GM15510 (cell line): ENCODE results near the gene COG8.
A peak's percentile ranks its signal among the peaks of the same experiment; 100 is the strongest.

ENCODE experiments used
- POLR2A ChIP-seq: IDR thresholded peaks from 3 replicates; pipeline ENCODE4 v1.6.1; 2011; ENCODE audit warnings: borderline replicate concordance; ENCODE audit not compliant: insufficient read length; ENCODE audit errors: extremely low read depth

The COG8 gene

DNA sequence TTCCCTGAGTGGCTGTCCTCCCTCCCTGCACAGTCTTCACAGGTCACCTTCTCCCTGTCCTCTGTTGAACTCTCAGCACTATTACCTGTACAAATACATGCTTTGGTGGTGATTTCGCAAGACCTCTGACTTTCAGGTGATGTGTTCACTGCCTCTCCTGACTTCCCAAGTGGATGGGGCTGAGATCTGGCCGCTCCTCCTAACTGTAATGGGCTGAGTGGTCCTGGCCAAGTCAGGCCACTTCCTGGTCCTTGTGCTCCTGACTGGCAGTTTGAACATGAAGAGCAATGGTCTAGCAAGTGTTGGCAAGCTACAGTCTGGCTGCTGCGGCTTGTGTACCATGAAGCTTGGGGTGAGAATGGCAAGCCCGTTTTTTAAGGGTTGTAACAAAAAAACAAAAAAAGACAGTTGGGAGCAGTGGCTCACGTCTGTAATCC, 23.9 kb upstream of the COG8 start:
- no peak for TF ChIP-seq POLR2A

DNA sequence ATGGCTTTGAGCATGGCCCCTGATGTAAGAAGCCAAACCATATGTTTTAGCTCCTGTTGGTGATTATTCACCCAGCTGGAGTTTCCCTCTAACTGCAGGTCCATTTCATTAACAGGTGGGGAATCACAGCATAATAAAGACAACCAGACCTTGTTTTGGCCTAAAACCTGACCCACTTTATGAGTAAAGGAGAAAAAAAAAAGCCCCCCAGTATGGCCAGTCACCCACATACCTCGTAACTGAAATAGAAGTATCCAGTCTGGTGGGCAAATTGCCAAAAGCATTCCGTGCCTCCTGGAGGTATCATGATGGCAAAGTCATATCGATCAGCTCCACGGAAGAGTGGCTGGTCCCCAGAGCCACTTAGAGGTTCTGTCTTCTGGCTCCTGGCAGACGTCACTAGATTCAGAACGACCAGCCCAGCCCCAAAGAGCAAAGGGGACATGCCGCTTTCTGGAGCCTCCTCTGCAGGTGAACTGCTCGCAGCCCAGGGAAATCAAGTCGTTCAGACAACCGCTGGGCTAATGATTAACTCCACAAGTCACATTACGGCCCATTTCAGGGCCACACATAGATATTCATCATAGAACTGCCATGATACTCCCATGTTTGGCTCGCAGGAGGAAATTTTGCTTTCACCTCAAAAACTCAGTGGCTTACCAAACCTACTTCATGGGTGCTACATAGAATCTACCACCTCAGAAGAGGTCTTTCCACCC, 12.1 kb upstream of the COG8 start, which contains the start of gene TMED6:
TSS of gene TMED6 (minus strand) at position 478 of the 719 bp plus-strand sequence. CDS start at position 445, 33 bp downstream.
- no peak for TF ChIP-seq POLR2A

DNA sequence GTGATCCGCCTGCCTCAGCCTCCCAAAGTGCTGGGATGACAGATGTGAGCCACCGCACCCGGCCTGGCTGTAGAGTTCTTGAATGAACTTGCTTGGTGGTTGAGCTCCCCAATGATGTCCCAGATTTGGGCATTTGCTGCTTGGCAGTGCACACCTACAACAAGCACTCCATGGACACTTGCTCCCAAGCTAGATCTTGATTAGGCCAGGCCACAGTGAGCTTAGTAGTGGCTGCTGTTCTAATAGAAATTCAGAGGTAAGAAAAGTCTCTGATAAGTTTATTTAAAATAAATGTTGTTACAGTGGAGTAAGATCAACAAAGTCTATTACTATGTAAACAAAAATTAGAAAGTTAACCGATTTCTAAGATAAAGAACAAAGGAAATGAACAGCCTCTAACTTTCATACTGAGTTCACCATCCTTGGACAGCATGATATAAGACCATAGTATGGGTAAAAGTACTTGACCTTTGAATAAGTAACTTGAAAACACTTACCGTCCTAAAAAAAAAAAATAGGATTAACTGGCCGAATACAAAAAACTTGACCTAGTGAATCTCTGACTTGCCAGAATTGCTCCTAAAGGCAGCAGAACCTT, 11.3 kb upstream of the COG8 start:
- TF ChIP-seq POLR2A, result no peak

DNA sequence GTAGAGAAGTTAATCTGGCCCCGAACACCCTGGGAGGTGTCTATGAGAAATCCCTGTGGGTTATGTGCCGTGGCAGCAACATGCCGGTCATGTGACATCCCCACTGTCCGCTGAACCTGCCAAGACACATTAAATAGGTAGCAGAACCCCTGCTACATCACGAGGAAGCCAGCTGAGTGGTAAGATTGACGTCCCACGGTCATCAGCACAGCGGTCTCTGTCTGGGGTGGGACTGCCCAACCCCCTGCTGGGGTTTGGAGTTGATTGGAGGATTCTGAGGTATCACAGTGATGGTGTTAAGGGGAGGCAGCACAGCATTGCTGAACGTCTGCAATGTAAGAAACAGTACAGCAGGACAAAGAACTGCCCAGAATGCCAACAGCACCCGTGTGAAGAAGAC, 10.2 kb upstream of the COG8 start:
- no peak for TF ChIP-seq POLR2A

DNA sequence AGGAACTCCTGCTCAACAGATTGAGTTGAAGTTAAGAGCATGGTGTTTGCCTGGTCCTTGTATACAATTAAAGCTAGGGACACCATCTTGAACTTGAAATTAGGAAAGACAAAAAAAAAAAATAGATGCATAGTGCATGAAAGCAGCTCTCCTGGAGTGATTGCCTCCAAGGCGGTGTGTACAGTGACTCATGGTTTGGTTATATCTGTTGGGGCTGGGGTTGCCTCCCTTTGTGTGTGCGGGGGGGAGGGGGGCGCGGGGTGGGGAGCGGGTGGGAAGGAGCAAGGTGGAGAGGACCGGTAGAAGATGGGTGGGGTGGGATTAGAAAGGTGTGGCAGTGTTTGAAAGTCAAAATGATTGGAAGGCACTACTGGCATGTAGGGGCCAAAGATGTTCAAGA, 8.9 kb upstream of the COG8 start:
- TF ChIP-seq POLR2A, result no peak

DNA sequence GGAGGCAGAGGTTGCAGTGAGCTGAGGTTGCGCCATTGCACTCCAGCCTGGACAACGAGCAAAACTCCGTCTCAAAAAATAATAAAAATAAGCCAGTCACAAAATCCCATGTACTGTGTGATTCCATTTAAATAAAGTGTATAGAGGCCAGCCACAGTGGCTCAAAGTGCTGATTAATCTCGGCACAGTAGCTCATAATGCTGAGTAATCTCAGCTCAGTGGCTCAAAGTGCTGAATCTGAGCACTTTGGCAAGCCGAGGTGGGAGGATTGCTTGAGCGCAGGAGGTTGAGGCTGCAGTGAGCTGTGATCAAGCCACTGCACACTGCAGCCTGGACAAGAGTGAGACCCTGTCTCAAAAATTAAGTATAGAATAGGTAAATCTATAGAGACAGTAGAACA, 7.3 kb upstream of the COG8 start:
- no peak for TF ChIP-seq POLR2A

DNA sequence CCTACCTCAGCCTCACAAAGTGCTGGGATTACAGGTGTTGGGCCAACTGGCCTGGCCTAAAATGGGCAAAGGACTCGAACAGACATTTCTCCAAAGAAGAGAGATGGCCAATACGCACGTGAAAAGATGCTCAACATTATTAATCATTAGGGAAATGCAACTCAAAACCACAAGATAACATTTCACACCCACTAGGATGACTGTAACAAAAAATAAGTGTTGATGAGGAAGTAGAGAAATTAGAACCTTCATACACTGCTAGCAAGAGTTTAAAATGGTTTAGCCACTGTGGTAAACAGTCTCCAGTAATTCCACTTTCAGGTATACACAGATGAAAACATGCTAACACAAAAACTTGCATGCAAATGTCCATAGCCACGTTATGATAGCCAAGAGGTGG, 6.6 kb upstream of the COG8 start:
- TF ChIP-seq POLR2A, result no peak

DNA sequence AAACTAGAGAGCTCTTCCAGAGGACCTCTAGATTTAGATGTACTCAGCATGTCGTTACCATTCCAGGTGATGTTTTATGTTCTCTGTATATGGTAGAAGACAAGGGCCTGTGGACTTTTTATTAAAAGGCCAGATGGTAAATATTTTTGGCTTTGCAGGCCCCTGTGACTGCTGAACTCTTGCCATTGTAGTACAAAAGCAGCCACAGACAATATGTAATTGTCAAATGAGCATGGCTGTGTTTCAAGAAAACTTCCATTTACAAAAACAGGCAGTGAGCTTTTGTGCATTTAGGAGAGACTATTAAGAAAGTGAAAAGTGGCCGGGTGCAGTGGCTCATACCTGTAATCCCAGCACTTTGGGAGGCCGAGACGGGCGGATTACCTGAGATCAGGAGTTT, 4.8 kb upstream of the COG8 start:
- no peak for TF ChIP-seq POLR2A

DNA sequence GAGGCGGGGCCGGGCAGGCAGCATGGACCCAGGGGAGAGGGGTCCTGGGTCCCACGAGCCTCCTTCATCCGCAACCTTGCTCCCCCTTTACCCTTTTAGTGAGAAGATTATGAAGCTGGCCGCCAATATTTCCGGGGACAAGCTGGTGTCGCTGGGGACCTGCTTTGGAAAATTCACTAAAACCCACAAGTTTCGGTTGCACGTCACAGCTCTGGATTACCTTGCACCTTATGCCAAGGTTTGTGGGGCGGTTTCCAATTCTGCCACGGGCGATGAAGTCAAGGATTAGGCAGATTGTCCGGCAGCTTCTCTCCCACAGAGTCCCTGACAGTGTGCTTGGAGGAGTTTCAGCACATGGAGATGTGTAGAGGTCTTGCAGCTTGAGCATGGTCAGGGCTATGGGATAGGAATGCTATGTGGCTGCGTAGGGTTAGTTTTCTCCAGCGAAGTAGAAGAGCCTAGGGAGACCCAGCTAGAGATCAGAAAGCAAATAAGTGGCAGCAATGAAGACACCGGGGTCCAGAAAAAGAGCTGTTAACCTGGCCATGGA, 806 bp upstream of the COG8 start:
- no peak for TF ChIP-seq POLR2A

DNA sequence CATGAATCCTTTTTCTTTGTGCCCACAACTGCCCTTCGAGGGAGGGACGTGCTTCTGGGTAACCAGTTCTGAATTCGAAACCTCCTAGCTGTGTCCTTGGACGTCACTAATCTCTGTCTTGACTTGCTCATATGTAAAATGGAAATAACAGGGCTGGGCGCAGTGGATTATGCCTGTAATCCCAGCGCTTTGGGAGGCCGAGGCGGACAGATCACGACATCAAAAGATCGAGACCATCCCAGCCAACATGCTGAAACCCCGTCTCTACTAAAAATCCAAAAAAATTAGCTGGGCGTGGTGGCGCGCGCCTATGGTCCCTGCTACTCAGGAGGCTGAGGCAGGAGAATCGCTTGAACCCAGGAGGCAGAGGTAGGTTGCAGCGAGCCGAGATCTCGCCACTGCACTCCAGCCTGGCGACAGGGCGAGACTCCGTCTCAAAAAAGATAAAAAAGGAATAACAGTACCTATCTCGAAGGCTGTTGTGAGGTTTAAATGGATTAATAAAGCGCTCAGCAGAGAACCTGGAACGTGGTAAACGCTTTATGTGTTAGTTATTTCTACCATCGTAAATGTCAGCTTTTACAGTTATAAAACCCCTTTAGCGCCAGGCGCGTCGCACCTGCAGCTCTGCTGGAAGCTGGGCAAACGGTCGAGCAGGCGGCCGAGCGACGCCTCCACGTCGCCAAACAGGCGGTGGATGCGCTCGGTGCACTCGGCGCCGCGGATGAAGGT, 641 bp downstream of the COG8 start:
- TF ChIP-seq POLR2A, result no peak

DNA sequence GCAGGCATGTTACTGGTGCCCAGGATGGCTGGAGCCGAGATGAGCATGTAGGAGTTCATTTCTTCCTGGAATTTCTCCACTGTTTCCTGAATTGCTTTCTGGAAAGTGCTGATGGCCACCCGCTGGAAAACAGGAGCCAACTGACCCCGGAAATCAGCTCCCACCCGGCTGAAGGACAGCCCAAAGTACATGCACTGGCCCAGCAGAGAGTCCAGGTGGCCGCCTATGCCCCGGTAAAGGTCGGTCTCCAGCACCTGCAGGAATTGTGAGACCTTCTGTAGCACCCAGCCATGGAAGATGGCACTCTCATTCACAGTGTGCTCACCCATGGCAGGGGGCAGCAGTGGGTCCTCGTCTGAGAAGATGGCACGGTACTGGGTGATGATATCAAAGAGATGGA, 4.7 kb downstream of the COG8 start:
- no peak for TF ChIP-seq POLR2A

DNA sequence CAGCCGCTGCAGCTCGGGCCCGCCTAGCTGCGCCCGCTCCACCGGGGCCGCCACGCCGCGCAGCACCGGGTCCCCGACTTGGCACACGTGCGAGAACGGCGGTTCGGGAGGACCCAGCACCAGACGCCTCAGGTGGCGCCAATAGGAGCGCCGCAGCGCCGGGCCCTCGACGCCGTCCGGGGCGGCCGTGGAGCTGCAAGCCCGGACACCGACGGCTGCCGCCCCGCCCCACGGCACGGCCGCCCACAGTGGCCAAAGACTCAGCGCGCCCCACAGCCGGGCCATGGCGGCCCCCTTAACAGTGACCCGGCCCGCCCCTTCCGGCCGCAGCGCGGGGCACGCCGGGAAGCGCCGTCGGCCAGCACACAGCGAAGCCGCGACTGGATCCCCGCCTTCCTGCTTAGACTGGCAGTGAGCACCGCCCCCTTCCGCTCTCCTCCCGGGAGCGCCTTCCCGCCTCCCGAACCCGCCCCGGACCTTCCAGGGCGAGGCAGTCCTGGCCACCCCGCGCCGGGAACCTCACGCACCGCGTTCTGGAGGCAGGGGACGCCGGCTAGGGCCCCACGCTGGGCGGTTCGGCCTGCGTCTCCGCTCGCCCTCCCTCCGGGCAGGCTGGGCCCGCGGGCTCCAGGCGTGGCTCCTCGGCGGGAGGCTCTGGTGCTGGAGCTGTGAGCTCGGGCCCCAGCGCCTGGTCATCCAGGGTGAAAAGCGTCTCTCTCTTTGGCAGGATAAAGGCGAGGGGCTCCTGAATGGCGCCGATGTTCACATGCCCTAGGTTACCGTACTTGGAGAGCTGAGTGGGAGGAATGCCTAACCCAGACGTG, 8.9 kb downstream of the COG8 start, which contains the start of gene PDF:
TSS of gene PDF (minus strand) at position 303 of the 824 bp plus-strand sequence. CDS start at position 285, 18 bp downstream.
- TF ChIP-seq POLR2A, result peak; percentile 84

DNA sequence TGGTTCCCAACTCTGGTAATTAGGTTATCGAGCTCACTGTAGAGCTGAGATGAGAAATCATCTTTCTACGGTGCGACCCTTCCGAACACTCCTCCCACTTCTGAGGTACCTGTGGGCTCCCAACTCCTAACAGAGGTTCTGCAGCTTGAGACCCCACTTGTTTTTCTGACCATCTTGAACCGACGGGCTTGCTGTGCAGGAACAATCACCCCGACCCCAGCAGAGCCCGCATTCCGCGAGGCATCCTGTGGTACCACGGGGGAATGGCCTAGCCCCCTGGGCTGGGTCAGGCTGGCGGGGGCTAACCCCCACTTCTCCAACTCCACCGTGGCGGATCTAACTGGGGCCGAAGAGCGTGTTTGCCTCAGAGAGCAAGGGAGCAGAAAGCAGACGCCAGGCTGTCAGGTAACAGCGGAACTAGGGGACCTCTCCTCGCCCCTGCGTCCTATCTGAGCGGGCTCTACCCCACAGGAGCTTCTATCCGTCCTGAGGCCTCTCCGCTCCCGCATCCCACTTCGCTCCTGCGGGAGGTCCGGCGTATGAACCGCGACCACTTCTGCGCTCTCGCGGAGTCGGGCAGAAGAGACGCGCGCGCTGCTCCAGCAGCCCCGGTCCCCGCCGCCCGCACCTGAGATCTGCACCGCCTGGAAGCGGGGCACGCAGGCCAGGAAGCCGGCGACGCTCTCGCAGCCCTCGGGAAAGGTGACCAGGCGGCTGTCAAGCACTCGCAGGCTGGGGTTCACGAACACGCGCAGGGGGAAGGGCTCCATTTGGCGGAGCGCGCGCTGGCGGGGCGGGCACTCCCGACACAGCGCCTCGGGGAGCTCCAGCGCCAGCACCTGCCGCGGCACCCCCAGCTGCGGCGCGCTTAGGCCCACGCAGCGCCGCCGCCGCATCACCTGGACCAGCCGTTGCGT, 9.7 kb downstream of the COG8 start:
- no peak for TF ChIP-seq POLR2A

DNA sequence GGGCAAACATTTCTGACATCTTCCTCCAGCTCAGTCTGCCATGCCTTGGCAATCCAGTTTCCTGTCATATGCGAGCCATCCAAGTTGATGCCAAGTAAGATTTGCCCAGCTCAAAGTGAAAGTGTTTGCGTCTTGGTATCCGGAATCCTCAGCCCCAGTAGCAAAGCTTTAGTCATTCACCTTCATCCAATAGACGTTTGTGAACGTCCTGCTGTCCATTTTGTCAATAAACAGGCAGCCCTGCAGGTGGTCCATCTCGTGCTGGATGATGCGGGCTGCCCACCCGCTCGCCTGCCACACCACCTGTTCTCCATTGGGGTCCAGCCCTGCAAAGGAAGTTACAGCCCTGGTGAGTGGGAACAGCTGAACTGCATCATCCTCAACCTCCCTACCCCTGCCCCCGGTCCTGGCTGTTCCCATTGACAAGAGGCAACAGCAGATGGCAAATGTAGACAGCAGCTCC, 10.5 kb downstream of the COG8 start:
- TF ChIP-seq POLR2A, result no peak
